ENCODE results near the gene ARF3.

The ARF3 gene

DNA sequence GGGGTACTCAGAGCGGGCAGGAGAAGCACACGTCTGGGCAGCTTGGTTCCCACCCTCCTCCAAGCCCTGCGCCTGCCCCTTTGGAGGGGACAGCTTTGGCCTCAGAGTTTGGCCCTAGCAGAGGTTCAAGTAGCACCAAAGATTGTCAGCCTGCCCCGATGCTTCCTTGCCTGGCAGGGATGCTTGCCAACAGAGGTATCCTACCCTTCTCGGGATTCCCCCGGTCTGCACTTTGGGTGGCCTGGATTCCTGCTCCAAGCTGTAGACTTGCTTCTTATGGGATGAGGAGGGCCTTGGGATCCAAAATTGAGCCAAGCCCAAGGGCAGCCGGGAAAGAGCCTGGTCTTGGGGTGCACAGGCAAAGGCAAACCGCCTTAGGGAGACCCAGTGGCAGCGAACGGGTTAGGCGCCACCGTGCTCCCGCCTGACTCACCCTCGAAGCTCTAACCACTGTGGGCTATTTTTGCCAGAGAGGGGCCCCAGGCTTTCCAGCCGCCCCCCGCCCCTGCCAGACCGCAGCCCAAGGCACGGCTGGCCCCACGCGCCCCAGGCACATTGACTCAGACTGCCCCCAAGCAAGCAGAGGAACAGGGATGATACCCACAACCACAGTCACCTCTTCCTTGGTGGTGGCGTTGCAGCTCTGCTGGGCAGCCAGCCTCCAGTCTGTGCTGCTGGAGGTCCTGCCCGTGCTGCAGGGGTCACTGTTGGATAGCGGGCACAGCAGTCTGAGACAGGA is 15.1 kb upstream of the ARF3 start:
- no peak for DNase-seq
- H3K4me1 ChIP-seq, result no peaks in the 10 kb centered on the region
- peaks cover 62% of the 10 kb centered on the region for H3K27me3 ChIP-seq
- no peak overlapping the region for H3K4me3 ChIP-seq (ENCODE audit: low read depth, low read length)
- H3K9me3 ChIP-seq, result no peaks in the 10 kb centered on the region
- H3K36me3 ChIP-seq, result no peaks in the 10 kb centered on the region
- TF ChIP-seq, protein P1, sequence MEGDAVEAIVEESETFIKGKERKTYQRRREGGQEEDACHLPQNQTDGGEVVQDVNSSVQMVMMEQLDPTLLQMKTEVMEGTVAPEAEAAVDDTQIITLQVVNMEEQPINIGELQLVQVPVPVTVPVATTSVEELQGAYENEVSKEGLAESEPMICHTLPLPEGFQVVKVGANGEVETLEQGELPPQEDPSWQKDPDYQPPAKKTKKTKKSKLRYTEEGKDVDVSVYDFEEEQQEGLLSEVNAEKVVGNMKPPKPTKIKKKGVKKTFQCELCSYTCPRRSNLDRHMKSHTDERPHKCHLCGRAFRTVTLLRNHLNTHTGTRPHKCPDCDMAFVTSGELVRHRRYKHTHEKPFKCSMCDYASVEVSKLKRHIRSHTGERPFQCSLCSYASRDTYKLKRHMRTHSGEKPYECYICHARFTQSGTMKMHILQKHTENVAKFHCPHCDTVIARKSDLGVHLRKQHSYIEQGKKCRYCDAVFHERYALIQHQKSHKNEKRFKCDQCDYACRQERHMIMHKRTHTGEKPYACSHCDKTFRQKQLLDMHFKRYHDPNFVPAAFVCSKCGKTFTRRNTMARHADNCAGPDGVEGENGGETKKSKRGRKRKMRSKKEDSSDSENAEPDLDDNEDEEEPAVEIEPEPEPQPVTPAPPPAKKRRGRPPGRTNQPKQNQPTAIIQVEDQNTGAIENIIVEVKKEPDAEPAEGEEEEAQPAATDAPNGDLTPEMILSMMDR (IDR thresholded peaks at IDR 0.05; ENCODE audit: low read depth, low read length), result peak; percentile 30; the same call in 1 of the 2 replicates

DNA sequence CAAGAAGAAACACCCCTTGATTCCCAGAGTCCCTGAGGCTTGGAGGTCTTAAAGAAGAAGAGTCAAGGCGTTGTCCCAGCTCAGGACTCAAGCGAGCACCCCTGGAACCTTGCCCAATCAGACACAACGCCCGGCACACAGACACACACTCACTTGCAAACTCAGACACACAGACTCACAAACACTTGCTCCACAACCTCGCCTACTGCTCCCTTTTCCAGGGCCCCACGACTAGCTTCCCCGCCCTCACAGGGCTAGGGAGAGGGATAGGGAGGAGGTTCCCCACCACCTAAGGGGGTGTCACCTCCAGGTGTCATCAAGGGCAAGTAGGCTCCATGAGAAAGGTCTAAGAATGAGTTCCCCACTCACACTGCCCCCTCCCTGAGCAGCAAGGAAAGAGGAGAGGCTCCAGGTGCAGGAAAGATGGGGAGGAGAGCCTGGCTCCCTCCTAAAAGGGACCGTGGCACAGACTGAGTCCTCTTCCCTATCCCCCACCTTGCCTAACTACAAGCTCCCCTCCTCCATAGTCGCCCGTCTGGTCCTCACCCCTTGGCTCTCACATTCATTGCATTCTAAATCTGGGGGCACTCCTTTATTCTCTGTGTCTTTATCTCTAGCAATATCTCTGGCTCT is 13.5 kb upstream of the ARF3 start:
- TF ChIP-seq, protein P1 (IDR thresholded peaks at IDR 0.05; ENCODE audit: low read depth, low read length), result no peak
- no peaks in the 10 kb centered on the region for H3K36me3 ChIP-seq
- DNase-seq, result no peak
- peaks cover 54% of the 10 kb centered on the region for H3K27me3 ChIP-seq
- no peaks in the 10 kb centered on the region for H3K9me3 ChIP-seq
- peak overlapping the region; percentile 42 for H3K4me3 ChIP-seq (ENCODE audit: low read depth, low read length)
- H3K4me1 ChIP-seq, result no peaks in the 10 kb centered on the region

GRCh38 chr12:48969833-48970701 is 12.8 kb upstream of the ARF3 start:
- DNase-seq, result peak; percentile 40
- H3K4me3 ChIP-seq (ENCODE audit: low read depth, low read length), result no peak overlapping the region

DNA sequence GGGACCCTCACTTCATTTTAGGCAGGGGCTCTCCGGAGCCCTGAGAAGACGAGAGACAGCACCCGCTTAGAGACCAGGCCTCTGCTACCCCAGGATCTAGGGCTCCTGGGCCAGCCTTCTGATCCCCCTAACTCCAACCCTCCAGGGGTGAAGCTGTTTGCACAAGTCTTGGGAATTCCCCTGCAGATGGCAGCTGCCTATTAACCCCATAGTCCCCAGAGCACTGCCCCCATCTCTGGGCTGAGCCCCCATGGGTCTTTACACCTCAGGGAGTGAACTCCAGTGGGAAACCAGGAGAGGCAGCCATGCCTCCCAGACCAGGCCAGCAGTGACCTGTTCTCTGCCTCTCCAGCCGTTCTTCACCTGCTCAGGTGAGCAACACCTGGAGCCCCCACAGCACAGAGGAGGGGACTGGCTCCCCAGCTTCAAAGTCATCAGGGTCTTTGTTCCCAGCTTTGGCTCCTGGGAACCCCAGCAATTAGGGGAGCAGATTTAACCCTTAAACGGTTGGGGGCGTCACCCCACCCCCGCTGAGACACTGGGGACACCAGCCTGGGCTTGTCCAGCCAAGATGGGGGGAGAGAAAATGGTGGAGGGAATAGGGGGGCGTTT is 12.0 kb upstream of the ARF3 start:
- H3K4me3 ChIP-seq (ENCODE audit: low read depth, low read length), result no peak overlapping the region
- DNase-seq, result no peak
- TF ChIP-seq, protein P1 (IDR thresholded peaks at IDR 0.05; ENCODE audit: low read depth, low read length), result no peak
- no peaks in the 10 kb centered on the region for H3K36me3 ChIP-seq
- no peaks in the 10 kb centered on the region for H3K9me3 ChIP-seq
- H3K4me1 ChIP-seq, result no peaks in the 10 kb centered on the region
- peaks cover 52% of the 10 kb centered on the region for H3K27me3 ChIP-seq

More at GRCh38 chr12:48969833-48970701, 12.8 kb upstream of the ARF3 start:
- Histone ChIP-seq H3K4me1 (no peaks in the 10 kb centered on the region), H3K27me3 (peaks cover 54% of the 10 kb centered on the region), H3K9me3 (no peaks in the 10 kb centered on the region), H3K36me3 (no peaks in the 10 kb centered on the region)
- TF ChIP-seq, protein P1 (IDR thresholded peaks at IDR 0.05; ENCODE audit: low read depth, low read length), result no peak

DNA sequence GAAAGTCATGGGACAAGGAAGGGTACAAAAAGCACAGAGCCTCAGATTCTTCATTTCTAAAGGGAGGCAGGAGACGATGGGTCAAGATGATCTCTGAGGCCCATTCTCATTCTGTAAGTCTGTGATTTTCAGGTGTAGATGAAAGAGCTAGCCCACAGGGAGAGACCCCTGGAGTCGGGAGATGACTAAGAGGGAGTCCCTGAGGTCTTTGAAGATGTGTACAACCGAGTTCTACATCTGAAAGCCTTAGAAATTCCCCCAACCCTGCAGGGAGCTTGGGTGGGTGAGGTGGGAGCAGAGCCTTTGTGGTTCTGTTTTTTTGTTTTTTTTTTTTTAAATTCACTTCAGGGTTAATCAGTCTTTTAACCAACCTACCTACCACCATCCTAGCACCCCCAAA is 11.2 kb upstream of the ARF3 start:
- TF ChIP-seq, protein P1 (IDR thresholded peaks at IDR 0.05; ENCODE audit: low read depth, low read length), result no peak
- Histone ChIP-seq H3K27me3 (peaks cover 44% of the 10 kb centered on the region), H3K4me3 (ENCODE audit: low read depth, low read length) (no peak overlapping the region), H3K9me3 (no peaks in the 10 kb centered on the region), H3K36me3 (no peaks in the 10 kb centered on the region), H3K4me1 (no peaks in the 10 kb centered on the region)
- DNase-seq, result no peak

Measured in BE2C (cell line).